Measurements from ENCODE around the gene KLHL33. TPM values are rescaled to one million over a fixed set of nuclear protein-coding genes. Genes with fewer than 3 reads are reported as not detected.
"Not testable (repeated sequence)": the region's sequence is repeated elsewhere in the genome, so short reads cannot be mapped to it uniquely, and the experiment has no call there.

The KLHL33 gene
- total and polyA plus RNA-seq, 12 donors = 0.13 to 1.4 (median 0.40) TPM

GRCh38 chr14:20446889-20447288 is 10.9 kb upstream of the KLHL33 start:
- intact Hi-C loops (cut with DNase I) = no loop called here
- no peaks in the 10 kb centered on the region for H3K9me3 ChIP-seq
- TF ChIP-seq CTCF (IDR thresholded peaks at IDR 0.05) = no peak
- ATAC-seq (no peak), DNase-seq (no peak)
- H3K4me1 ChIP-seq = peaks cover 0 to 2% (median 0%) of the 10 kb centered on the region in 9 donors
- WGBS, 2 donors = 97 to 99% methylated on average over 5 of the region's 5 CpGs
- H3K27ac ChIP-seq = no peak overlapping the region
- no peaks in the 10 kb centered on the region for H3K27me3 ChIP-seq
- H3K4me3 ChIP-seq = no peak overlapping the region
- H3K36me3 ChIP-seq = peaks cover 0 to 75% (median 55%) of the 10 kb centered on the region in 9 donors

GRCh38 chr14:20443650-20444049 is 7.7 kb upstream of the KLHL33 start:
- 97 to 99% methylated on average over 2 of the region's 4 CpGs for WGBS, 2 donors
- ATAC-seq; H3K27me3 ChIP-seq; intact Hi-C loops (cut with DNase I); H3K27ac ChIP-seq; H3K4me3 ChIP-seq; DNase-seq; H3K9me3 ChIP-seq: not testable (repeated sequence)
- Histone ChIP-seq H3K4me1 (peaks cover 0 to 15% (median 0%) of the 10 kb centered on the region in 9 donors), H3K36me3 (peaks cover 0 to 42% (median 27%) of the 10 kb centered on the region in 9 donors)

DNA sequence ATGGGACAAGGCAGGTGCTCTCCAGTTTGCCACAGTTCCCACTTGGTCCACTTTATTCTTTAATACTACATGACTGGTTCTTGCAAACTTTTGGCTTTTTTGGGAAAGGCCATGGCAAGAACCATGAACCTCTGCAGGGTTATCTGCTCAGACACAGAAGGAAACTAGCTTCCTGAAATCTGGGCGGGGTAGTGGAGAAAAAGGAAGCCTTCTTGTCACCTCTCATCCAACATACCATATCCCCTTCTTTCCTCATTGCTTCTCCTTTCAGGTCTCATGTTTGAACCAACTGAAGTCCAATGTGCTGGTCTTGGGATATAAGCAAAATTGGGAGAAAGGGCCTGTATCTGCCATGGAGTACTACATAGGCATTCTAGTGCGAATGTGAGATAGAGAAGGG is 5.5 kb upstream of the KLHL33 start:
- intact Hi-C loops (cut with DNase I) = no loop called here
- no peak for TF ChIP-seq CTCF (IDR thresholded peaks at IDR 0.05)

DNA sequence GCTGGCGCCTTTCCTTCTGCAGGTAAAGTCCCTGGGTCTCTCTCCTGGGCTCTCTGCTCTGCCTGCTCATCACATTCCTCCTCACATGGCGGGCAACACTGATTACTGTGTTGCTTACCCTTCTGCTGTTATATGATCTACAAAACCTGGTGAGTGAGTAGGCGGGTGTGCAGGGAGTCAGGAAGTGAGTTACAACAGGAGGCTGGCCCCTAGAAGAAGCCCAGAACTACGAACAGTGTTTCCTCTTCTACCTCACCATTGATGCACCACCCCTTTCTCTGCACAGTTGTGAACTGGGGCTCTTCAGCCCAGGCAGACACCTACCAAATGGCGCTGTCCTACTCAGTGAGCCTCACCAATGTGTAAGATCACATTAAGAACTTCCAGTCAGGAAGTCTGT is 4.9 kb upstream of the KLHL33 start:
- Histone ChIP-seq H3K9me3 (no peaks in the 10 kb centered on the region), H3K36me3 (peaks cover 0 to 15% (median 1%) of the 10 kb centered on the region in 9 donors), H3K27me3 (no peaks in the 10 kb centered on the region), H3K4me1 (peaks cover 0 to 16% (median 3%) of the 10 kb centered on the region in 9 donors), H3K4me3 (no peak overlapping the region), H3K27ac (no peak overlapping the region)
- TF ChIP-seq CTCF (IDR thresholded peaks at IDR 0.05) = no peak
- 72 to 75% methylated on average over 5 of the region's 5 CpGs for WGBS, 2 donors
- no peak for DNase-seq
- intact Hi-C loops (cut with DNase I) = no loop called here
- no peak for ATAC-seq

More for the DNA sequence above, 5.5 kb upstream of the KLHL33 start:
- no peak overlapping the region for H3K4me3 ChIP-seq
- H3K4me1 ChIP-seq = peaks cover 0 to 15% (median 0%) of the 10 kb centered on the region in 9 donors
- no peak overlapping the region for H3K27ac ChIP-seq
- H3K9me3 ChIP-seq = no peaks in the 10 kb centered on the region
- no peaks in the 10 kb centered on the region for H3K27me3 ChIP-seq
- DNase-seq (no peak), ATAC-seq (no peak)
- 82 to 87% methylated on average over 2 of the region's 2 CpGs for WGBS, 2 donors
- peaks cover 0 to 20% (median 7%) of the 10 kb centered on the region in 9 donors for H3K36me3 ChIP-seq

DNA sequence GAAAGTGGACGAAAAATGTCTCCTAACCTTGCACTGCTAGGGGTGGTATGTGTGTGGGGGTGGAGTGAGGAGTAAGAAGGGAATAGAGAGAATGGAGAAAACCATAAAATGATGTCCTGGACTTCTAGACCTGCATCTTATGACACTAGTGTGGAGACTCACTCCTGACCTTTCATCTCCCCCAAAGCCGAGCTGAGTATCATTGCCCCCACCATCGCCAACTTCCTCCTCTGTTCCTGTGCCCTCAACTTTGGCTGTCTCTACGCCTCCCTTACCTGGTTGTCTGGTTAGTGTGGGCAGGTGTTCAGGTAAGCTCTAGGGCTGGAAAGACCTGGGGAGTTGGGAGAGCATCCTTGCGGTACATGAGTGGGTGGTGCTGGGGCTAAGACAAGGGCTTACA is 4.5 kb upstream of the KLHL33 start:
- peaks cover 0 to 20% (median 7%) of the 10 kb centered on the region in 9 donors for H3K4me1 ChIP-seq
- no peaks in the 10 kb centered on the region for H3K9me3 ChIP-seq
- H3K36me3 ChIP-seq = peaks cover 0 to 11% (median 0%) of the 10 kb centered on the region in 9 donors
- intact Hi-C loops (cut with DNase I) = no loop called here
- no peak overlapping the region for H3K27ac ChIP-seq
- WGBS, 2 donors = 84 to 86% methylated on average over 5 of the region's 5 CpGs
- TF ChIP-seq CTCF (IDR thresholded peaks at IDR 0.05) = no peak
- H3K27me3 ChIP-seq = no peaks in the 10 kb centered on the region
- ATAC-seq (no peak), DNase-seq (no peak)
- H3K4me3 ChIP-seq = no peak overlapping the region

Data from heart right ventricle (tissue), 16 donors.